H9 (cell line): ENCODE results near the gene R3HDM1. TPM values are rescaled to one million over a fixed set of nuclear protein-coding genes. Genes with fewer than 3 reads are reported as not detected.

Source experiments
- DNase-seq: peaks from one replicate; pipeline ENCODE4 v3.0.0-alpha.2; 2017
- H2AFZ ChIP-seq: one replicate; pipeline ENCODE4 v1.6.1; 2013; ENCODE audit warnings: mild to moderate bottlenecking, low read length, control low read depth, moderate library complexity
- H2AK5ac ChIP-seq: 2 replicates; pipeline ENCODE4 v1.6.1; 2013; ENCODE audit warnings: low read length, control low read depth, mixed read lengths; ENCODE audit not compliant: insufficient read length
- H2BK120ac ChIP-seq: one replicate; pipeline ENCODE4 v1.6.1; 2013; ENCODE audit warnings: low read depth, mild to moderate bottlenecking, low read length, control low read depth, inconsistent platforms; ENCODE audit not compliant: poor library complexity, severe bottlenecking
- H2BK12ac ChIP-seq: 2 replicates; pipeline ENCODE4 v1.6.1; 2013; ENCODE audit warnings: low read length, control low read depth, mixed read lengths, low read depth; ENCODE audit not compliant: insufficient read length
- H2BK15ac ChIP-seq: 2 replicates; pipeline ENCODE4 v1.6.1; 2013; ENCODE audit warnings: low read depth, low read length, control low read depth
- H2BK20ac ChIP-seq: one replicate; pipeline ENCODE4 v1.6.1; 2013; ENCODE audit warnings: low read depth, mild to moderate bottlenecking, low read length, control low read depth, inconsistent platforms; ENCODE audit not compliant: poor library complexity, severe bottlenecking
- H2BK5ac ChIP-seq: 2 replicates; pipeline ENCODE4 v1.6.1; 2013; ENCODE audit warnings: low read length, control low read depth, mixed read lengths; ENCODE audit not compliant: insufficient read length
- H3K14ac ChIP-seq: 2 replicates; pipeline ENCODE4 v1.6.1; 2013; ENCODE audit warnings: low read length, control low read depth; ENCODE audit not compliant: insufficient read depth
- H3K18ac ChIP-seq: 2 replicates; pipeline ENCODE4 v1.6.1; 2013; ENCODE audit warnings: low read depth, mild to moderate bottlenecking, mixed read lengths, low read length, control low read depth; ENCODE audit not compliant: insufficient read length
- H3K23ac ChIP-seq: 2 replicates; pipeline ENCODE4 v1.6.1; 2013; ENCODE audit warnings: low read length, control low read depth, mixed read lengths, low read depth; ENCODE audit not compliant: insufficient read length
- H3K23me2 ChIP-seq: 2 replicates; pipeline ENCODE4 v1.6.1; 2013; ENCODE audit warnings: low read depth, mild to moderate bottlenecking, mixed read lengths, low read length, control low read depth; ENCODE audit not compliant: insufficient read length, poor library complexity, severe bottlenecking
- H3K27ac ChIP-seq: 2 replicates; pipeline ENCODE4 v1.5.1; 2013; ENCODE audit warnings: low read length, control low read depth, mixed read lengths, low read depth; ENCODE audit not compliant: insufficient read length
- H3K27me3 ChIP-seq: 2 replicates; pipeline ENCODE4 v1.6.1; 2013; ENCODE audit warnings: low read length, control low read depth, inconsistent platforms; ENCODE audit not compliant: insufficient read depth
- H3K4ac ChIP-seq: 2 replicates; pipeline ENCODE4 v1.6.1; 2013; ENCODE audit warnings: low read depth, mild to moderate bottlenecking, control low read depth, inconsistent platforms, low read length, moderate library complexity
- H3K4me1 ChIP-seq: 2 replicates; pipeline ENCODE4 v1.6.1; 2013; ENCODE audit warnings: low read length, control low read depth, inconsistent platforms; ENCODE audit not compliant: insufficient read depth
- H3K4me2 ChIP-seq: 2 replicates; pipeline ENCODE4 v1.6.1; 2013; ENCODE audit warnings: low read length, control low read depth, mixed read lengths; ENCODE audit not compliant: insufficient read length, insufficient read depth
- H3K56ac ChIP-seq: 2 replicates; pipeline ENCODE4 v1.6.1; 2013; ENCODE audit warnings: low read depth, mild to moderate bottlenecking, mixed read lengths, low read length, control low read depth; ENCODE audit not compliant: insufficient read length
- H3K79me1 ChIP-seq: 2 replicates; pipeline ENCODE4 v1.6.1; 2013; ENCODE audit warnings: low read depth, mild to moderate bottlenecking, moderate library complexity, low read length, control low read depth, inconsistent platforms; ENCODE audit not compliant: insufficient read depth, poor library complexity, severe bottlenecking
- H3K79me2 ChIP-seq: 2 replicates; pipeline ENCODE4 v1.6.1; 2013; ENCODE audit warnings: low read length, control low read depth, inconsistent platforms; ENCODE audit not compliant: insufficient read depth
- H3K9ac ChIP-seq: 2 replicates; pipeline ENCODE4 v1.6.1; 2013; ENCODE audit warnings: low read length, control low read depth, mixed read lengths; ENCODE audit not compliant: insufficient read length; ENCODE audit errors: extremely low read depth
- H3K9me3 ChIP-seq: one replicate; pipeline ENCODE4 v1.6.1; 2013; ENCODE audit warnings: low read depth, low read length, inconsistent platforms; ENCODE audit not compliant: control insufficient read depth
- H3T11ph ChIP-seq: one replicate; pipeline ENCODE4 v1.6.1; 2013; ENCODE audit warnings: mild to moderate bottlenecking, low read length, control low read depth, inconsistent platforms
- H4K20me1 ChIP-seq: one replicate; pipeline ENCODE4 v1.6.1; 2013; ENCODE audit not compliant: control insufficient read depth, insufficient read length, insufficient read depth
- H4K5ac ChIP-seq: 2 replicates; pipeline ENCODE4 v1.6.1; 2013; ENCODE audit warnings: low read depth, mild to moderate bottlenecking, mixed read lengths, low read length, control low read depth; ENCODE audit not compliant: insufficient read length
- H4K8ac ChIP-seq: replicated peaks from 2 replicates; pipeline ENCODE4 v1.6.1; 2013; ENCODE audit warnings: low read length, control low read depth, mixed read lengths, low read depth; ENCODE audit not compliant: insufficient read length
- H4K91ac ChIP-seq: 2 replicates; pipeline ENCODE4 v1.6.1; 2013; ENCODE audit warnings: low read depth, mild to moderate bottlenecking, moderate library complexity, mixed read lengths, low read length, control low read depth; ENCODE audit not compliant: insufficient read length
- H3K27ac Mint-ChIP-seq, 3 experiments: 2 replicates in 2 of 3; 3 replicates in 1 of 3; pipeline ENCODE4 v1.8.0; 2020 to 2021; ENCODE audit warnings: mixed read lengths in 3 of 3, mild to moderate bottlenecking in 1 of 3, moderate library complexity in 1 of 3
- H3K27me3 Mint-ChIP-seq: 2 replicates; pipeline ENCODE4 v1.8.0; 2021; ENCODE audit warnings: low read depth, mild to moderate bottlenecking, moderate library complexity, mixed read lengths
- H3K36me3 Mint-ChIP-seq, 3 experiments: 2 replicates in 2 of 3; 3 replicates in 1 of 3; pipeline ENCODE4 v1.8.0; 2020 to 2021; ENCODE audit warnings: low read depth in 3 of 3, mixed read lengths in 3 of 3; ENCODE audit not compliant: insufficient read depth in 1 of 3
- H3K4me1 Mint-ChIP-seq, 2 experiments: 2 replicates each; pipeline ENCODE4 v1.8.0; 2020; ENCODE audit warnings: mixed read lengths in 2 of 2
- H3K4me3 Mint-ChIP-seq, 2 experiments: 2 replicates in 1 of 2; 3 replicates in 1 of 2; pipeline ENCODE4 v1.8.0; 2020 to 2021; ENCODE audit warnings: mild to moderate bottlenecking in 2 of 2, mixed read lengths in 2 of 2, moderate library complexity in 1 of 2
- H3K9me3 Mint-ChIP-seq, 2 experiments: 2 replicates in 1 of 2; 3 replicates in 1 of 2; pipeline ENCODE4 v1.8.0; 2020; ENCODE audit warnings: mild to moderate bottlenecking in 2 of 2, mixed read lengths in 2 of 2, moderate library complexity in 1 of 2
- WGBS: extraction: QIAGEN DNeasy Blood & Tissue Kit; methylation state at CpG from one replicate; pipeline ENCODE4 v1.1.7; 2013; ENCODE audit warnings: missing lambda C conversion rate, low lambda C conversion rate, mixed read lengths; ENCODE audit not compliant: insufficient read length; ENCODE audit errors: extremely low coverage; 5-methylcytosine and 5-hydroxymethylcytosine counted together
- total RNA-seq: library from RNA; stranded (reverse); gene quantifications from 2 replicates; pipeline ENCODE4 v1.2.1, GENCODE V29; 2021
- TF ChIP-seq, protein P1 (sequence below): fragments of 200-600 bp; sonication (generic); conservative IDR thresholded peaks from 3 replicates; pipeline ENCODE4 v1.8.0; 2021; ENCODE audit warnings: antibody characterized with exemption, mild to moderate bottlenecking

Gene R3HDM1
- total RNA-seq, 1 experiment from 2014 or later, result 58.8 TPM

DNA sequence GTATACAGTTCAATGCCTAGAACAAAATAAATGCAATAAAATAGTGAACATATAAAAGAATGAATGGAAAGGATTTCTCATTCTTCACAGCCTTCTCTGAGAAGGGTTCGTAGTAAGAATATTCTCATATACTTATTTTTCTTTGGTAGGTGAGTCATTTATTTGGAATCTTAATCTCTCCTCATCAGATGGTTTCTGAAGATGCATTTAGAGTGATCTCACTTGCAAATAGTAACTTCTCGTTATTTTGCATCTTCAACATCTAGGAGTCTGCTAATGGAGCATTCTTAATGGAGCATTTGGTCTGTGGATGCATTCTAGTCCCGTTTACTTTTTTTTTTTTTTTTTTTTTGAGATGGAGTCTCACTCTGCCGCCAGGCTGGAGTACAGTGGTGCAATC lies 214.3 kb downstream of the R3HDM1 start:
- peaks cover 16 to 17% of the 10 kb centered on the region in 2 experiments for H3K4me1 Mint-ChIP-seq
- no peaks in the 10 kb centered on the region for H3K9me3 ChIP-seq
- H3K4me2 ChIP-seq, result no peak overlapping the region
- H3K27me3 Mint-ChIP-seq, result no peaks in the 10 kb centered on the region
- H2BK120ac ChIP-seq, result no peak overlapping the region
- no peaks in the 10 kb centered on the region for H3K4me1 ChIP-seq
- H2AK5ac ChIP-seq, result no peak overlapping the region
- H2AFZ ChIP-seq, result no peak overlapping the region
- H2BK12ac ChIP-seq, result no peak overlapping the region
- no peak overlapping the region for H3K23ac ChIP-seq
- H3K79me1 ChIP-seq, result no peaks in the 10 kb centered on the region
- H3K9ac ChIP-seq, result no peak overlapping the region
- TF ChIP-seq, protein P1, sequence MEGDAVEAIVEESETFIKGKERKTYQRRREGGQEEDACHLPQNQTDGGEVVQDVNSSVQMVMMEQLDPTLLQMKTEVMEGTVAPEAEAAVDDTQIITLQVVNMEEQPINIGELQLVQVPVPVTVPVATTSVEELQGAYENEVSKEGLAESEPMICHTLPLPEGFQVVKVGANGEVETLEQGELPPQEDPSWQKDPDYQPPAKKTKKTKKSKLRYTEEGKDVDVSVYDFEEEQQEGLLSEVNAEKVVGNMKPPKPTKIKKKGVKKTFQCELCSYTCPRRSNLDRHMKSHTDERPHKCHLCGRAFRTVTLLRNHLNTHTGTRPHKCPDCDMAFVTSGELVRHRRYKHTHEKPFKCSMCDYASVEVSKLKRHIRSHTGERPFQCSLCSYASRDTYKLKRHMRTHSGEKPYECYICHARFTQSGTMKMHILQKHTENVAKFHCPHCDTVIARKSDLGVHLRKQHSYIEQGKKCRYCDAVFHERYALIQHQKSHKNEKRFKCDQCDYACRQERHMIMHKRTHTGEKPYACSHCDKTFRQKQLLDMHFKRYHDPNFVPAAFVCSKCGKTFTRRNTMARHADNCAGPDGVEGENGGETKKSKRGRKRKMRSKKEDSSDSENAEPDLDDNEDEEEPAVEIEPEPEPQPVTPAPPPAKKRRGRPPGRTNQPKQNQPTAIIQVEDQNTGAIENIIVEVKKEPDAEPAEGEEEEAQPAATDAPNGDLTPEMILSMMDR, result no peak
- H3K36me3 Mint-ChIP-seq, result peaks cover 13 to 28% (median 25%) of the 10 kb centered on the region in 3 experiments; a peak in 6 of 7 replicates
- no peak overlapping the region for H3K56ac ChIP-seq
- H3T11ph ChIP-seq, result no peak overlapping the region
- H3K27me3 ChIP-seq, result no peaks in the 10 kb centered on the region
- H3K23me2 ChIP-seq, result no peaks in the 10 kb centered on the region
- peaks cover 18% of the 10 kb centered on the region; the same call in 1 of the 2 replicates for H3K79me2 ChIP-seq
- no peak overlapping the region for H3K14ac ChIP-seq
- H3K9me3 Mint-ChIP-seq, result no peaks in the 10 kb centered on the region
- no peak overlapping the region for H4K8ac ChIP-seq
- H2BK5ac ChIP-seq, result no peak overlapping the region
- no peak overlapping the region for H3K18ac ChIP-seq
- H4K91ac ChIP-seq, result no peak overlapping the region
- no peak overlapping the region for H2BK20ac ChIP-seq
- H3K27ac Mint-ChIP-seq, result no peak overlapping the region
- DNase-seq, result no peak
- no peaks in the 10 kb centered on the region for H4K20me1 ChIP-seq
- no peak overlapping the region for H3K27ac ChIP-seq
- no CpG with 5 or more reads among the region's 4 CpGs for WGBS
- H2BK15ac ChIP-seq, result no peak overlapping the region
- H3K4me3 Mint-ChIP-seq, result no peak overlapping the region
- no peak overlapping the region for H3K4ac ChIP-seq
- no peak overlapping the region for H4K5ac ChIP-seq
